ENCODE results near the gene TRIM15. TPM values are rescaled to one million over a fixed set of nuclear protein-coding genes. Genes with fewer than 3 reads are reported as not detected.

Gene TRIM15
- total and polyA plus RNA-seq, 2 of the 4 experiments (the other 2 are of a cell fraction), result not detected

- intact Hi-C loops (cut with micrococcal nuclease) (no loop called here), in situ Hi-C loops (cut with MboI; ENCODE audit: low sequenced_read_pairs) (no loop called here), dilution Hi-C loops (cut with HindIII; ENCODE audit: low sequenced_read_pairs, unreplicated experiment) (no loop called here)
- ChIA-PET POLR2A (ENCODE audit: unreplicated experiment) (no interaction called here), CTCF (interaction anchor here (1.1 kb wide), 1 partner anchor 24 kb away, joined by 3 read pairs; no protein-coding TSS in a partner anchor)
- no TSS peak for BruUV-seq (replicated peaks)
- peak overlapping the region; percentile 31 for H2AK9ac ChIP-seq (replicated peaks; ENCODE audit: low read depth, low read length, poor library complexity)
- peak overlapping the region; percentile 70 for H4K91ac ChIP-seq (ENCODE audit: insufficient read depth, low read depth, low read length)
- peak overlapping the region; percentile 71 for H3K4ac ChIP-seq (ENCODE audit: low read depth, low read length)
- peak overlapping the region; percentile 53; the same call in 1 of the 2 replicates for H2BK120ac ChIP-seq (ENCODE audit: low read depth, low read length)
- H2BK5ac ChIP-seq (ENCODE audit: low read depth, low read length, poor library complexity, severe bottlenecking), result no peak overlapping the region
- H3K36me3 ChIP-seq (ENCODE audit: control insufficient read depth, insufficient read depth, low read length), result no peaks in the 10 kb centered on the region
- H3K27ac ChIP-seq (ENCODE audit: insufficient read depth, low read length), result no peak overlapping the region
- H3K9ac ChIP-seq (ENCODE audit: low read depth, low read length), result peak overlapping the region; percentile 92
- H2AFZ ChIP-seq (replicated peaks; ENCODE audit: low read length, poor library complexity), result peak overlapping the region; percentile 99
- H3K18ac ChIP-seq (ENCODE audit: low read depth, low read length), result no peak overlapping the region
- H3K9me3 ChIP-seq (ENCODE audit: control insufficient read depth, insufficient read depth, low read length), result no peaks in the 10 kb centered on the region
- H2AK5ac ChIP-seq (ENCODE audit: low read depth, low read length), result peak overlapping the region; percentile 48; the same call in 1 of the 2 replicates
- ATAC-seq (ENCODE audit: low read depth) (no peak), DNase-seq (no peak)
- peaks cover 18 to 31% of the 10 kb centered on the region in 2 experiments; a peak in 3 of 4 replicates for H3K79me1 ChIP-seq (ENCODE audit: low read depth in 1 of 2, low read length in 2 of 2)
- H3K27me3 ChIP-seq (ENCODE audit: control insufficient read depth, insufficient read depth, low read length), result no peaks in the 10 kb centered on the region
- peak overlapping the region; percentile 63; the same call in 1 of the 2 replicates for H3K23ac ChIP-seq (ENCODE audit: low read depth, low read length)
- peak overlapping the region; percentile 91 for H3K4me2 ChIP-seq (ENCODE audit: low read depth, low read length)
- no peak overlapping the region for H3K56ac ChIP-seq (ENCODE audit: extremely low read depth, insufficient read depth, low read length)
- 0 out of 2 replicates have a peak, but pooled peaks cover 6% of the 10 kb centered on the region for H4K20me1 ChIP-seq (ENCODE audit: insufficient read depth, low read length)
- no CpG with 5 or more reads among the region's 14 CpGs for WGBS, 2 experiments (ENCODE audit: extremely low coverage in 2 of 2, insufficient read length in 1 of 2)
- peaks cover 2% of the 10 kb centered on the region; the same call in 1 of the 2 replicates for H3K4me1 ChIP-seq (ENCODE audit: control insufficient read depth, insufficient read depth, low read length)
- peak overlapping the region; percentile 93 for H3K4me3 ChIP-seq (ENCODE audit: insufficient read depth, low read depth, low read length)
- no peaks in the 10 kb centered on the region; the same call in 1 of the 2 replicates for H3K9me1 ChIP-seq (ENCODE audit: insufficient read depth, low read length)
- TF ChIP-seq ELK1 (IDR thresholded peaks at IDR 0.05; ENCODE audit: borderline replicate concordance, low read depth, low read length) (no peak), RCOR1 (IDR thresholded peaks at IDR 0.05; ENCODE audit: insufficient replicate concordance, low read length) (no peak), USF2 (IDR thresholded peaks at IDR 0.05; ENCODE audit: low read depth, low read length) (no peak), MAZ (IDR thresholded peaks at IDR 0.05; ENCODE audit: borderline replicate concordance, low read depth, low read length) (no peak), RAD21 (IDR thresholded peaks at IDR 0.05; ENCODE audit: low read length) (no peak), CHD1 (IDR thresholded peaks at IDR 0.05; ENCODE audit: low read depth, low read length) (no peak)
- H4K5ac ChIP-seq (ENCODE audit: low read depth, low read length), result peak overlapping the region; percentile 85
- peak overlapping the region; percentile 92; the same call in 1 of the 2 replicates for H3K14ac ChIP-seq (replicated peaks; ENCODE audit: low read depth, low read length)
- H2BK15ac ChIP-seq (ENCODE audit: low read depth, low read length), result no peak overlapping the region
- no peak overlapping the region for H2BK20ac ChIP-seq (ENCODE audit: low read depth, low read length)
- peak overlapping the region; percentile 81 to 99 for H4K8ac ChIP-seq (ENCODE audit: low read depth in 2 of 2, low read length in 2 of 2)
Measured at GRCh38 chr6:30214657-30214982, 51.3 kb downstream of the TRIM15 start.
